ENCODE data around the gene WWOX.

GRCh38 chr16:78290872-78291591 is 191.6 kb downstream of the WWOX start:
- no peak for TF ChIP-seq CTCF (conservative IDR thresholded peaks at IDR 0.05; ENCODE audit: low read depth, low read length)
- no peak for TF ChIP-seq CEBPB (IDR thresholded peaks at IDR 0.05; ENCODE audit: low read depth, low read length)
- TF ChIP-seq POLR2A (IDR thresholded peaks at IDR 0.05; ENCODE audit: low read depth, low read length): no peak
- no peak for TF ChIP-seq SMC3 (IDR thresholded peaks at IDR 0.05; ENCODE audit: low read depth, low read length)
